SJCRH30 (cell line): Measurements from ENCODE around the gene CELF5. TPM values are rescaled to one million over a fixed set of nuclear protein-coding genes. Genes with fewer than 3 reads are reported as not detected.
"Not testable (repeated sequence)": the region's sequence is repeated elsewhere in the genome, so short reads cannot be mapped to it uniquely, and the experiment has no call there.

Source experiments
- DNase-seq, 2 experiments: peaks; one replicate each; pipeline ENCODE4 v3.0.0-alpha.2; 2015 to 2020
- H3K27ac ChIP-seq: fragments of 250-450 bp; sonication (Bioruptor Pico); 2 replicates; pipeline ENCODE4 v1.5.1; 2020; ENCODE audit warnings: mild to moderate bottlenecking, moderate library complexity
- H3K27me3 ChIP-seq: fragments of 250-450 bp; sonication (Bioruptor Pico); 2 replicates; pipeline ENCODE4 v1.5.1; 2020; ENCODE audit warnings: mild to moderate bottlenecking, moderate library complexity
- H3K36me3 ChIP-seq: fragments of 250-450 bp; sonication (Bioruptor Pico); 2 replicates; pipeline ENCODE4 v1.5.1; 2020; ENCODE audit warnings: mild to moderate bottlenecking, moderate library complexity
- H3K4me1 ChIP-seq: fragments of 250-450 bp; sonication (Bioruptor Pico); 2 replicates; pipeline ENCODE4 v1.5.1; 2020; ENCODE audit warnings: mild to moderate bottlenecking, moderate library complexity
- H3K4me3 ChIP-seq: fragments of 250-450 bp; sonication (Bioruptor Pico); 2 replicates; pipeline ENCODE4 v1.5.1; 2020; ENCODE audit warnings: mild to moderate bottlenecking, moderate library complexity
- H3K9me3 ChIP-seq: fragments of 250-450 bp; sonication (Bioruptor Pico); replicated peaks from 2 replicates; pipeline ENCODE4 v1.5.1; 2020; ENCODE audit warnings: mild to moderate bottlenecking, moderate library complexity
- total RNA-seq: library from RNA; depleted of rRNA; stranded (reverse); fragments of >200 nt; shearing (Covaris generic); gene quantifications from 2 replicates; pipeline ENCODE4 v1.2.3, GENCODE V29; 2014

Gene CELF5
- total RNA-seq, 1 experiment from 2014 or later: not detected

DNA sequence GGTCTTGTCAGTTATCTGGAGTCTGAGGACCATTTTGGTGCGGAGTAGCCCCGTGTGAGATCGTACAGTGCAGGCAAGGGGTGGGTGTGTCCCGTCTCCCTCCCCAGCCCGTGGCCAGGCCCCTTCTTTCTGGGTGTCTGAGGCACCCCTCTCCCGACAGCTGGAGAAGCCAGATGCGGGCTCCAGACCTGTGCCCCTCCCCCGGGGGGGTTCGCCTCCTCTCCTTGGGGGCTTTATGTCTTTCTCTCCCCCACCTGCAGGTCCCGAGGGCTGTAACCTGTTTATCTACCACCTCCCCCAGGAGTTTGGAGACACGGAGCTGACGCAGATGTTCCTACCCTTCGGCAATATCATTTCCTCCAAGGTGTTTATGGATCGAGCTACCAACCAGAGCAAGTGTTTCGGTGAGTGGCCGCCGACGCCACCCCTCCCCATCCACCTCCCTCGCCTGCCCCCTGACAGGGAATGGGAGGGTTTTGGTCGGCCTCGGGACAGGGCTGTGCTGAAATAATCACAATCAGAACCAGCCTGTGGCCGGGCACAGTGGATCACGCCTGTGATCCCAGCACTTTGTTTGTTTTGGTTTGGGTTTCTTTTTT lies 65.6 kb downstream of the CELF5 start:
- Histone ChIP-seq H3K4me3 (no peak overlapping the region), H3K27me3 (peaks cover 23% of the 10 kb centered on the region), H3K9me3 (no peaks in the 10 kb centered on the region), H3K36me3 (no peaks in the 10 kb centered on the region), H3K27ac (no peak overlapping the region), H3K4me1 (no peaks in the 10 kb centered on the region)
- DNase-seq: no peak

DNA sequence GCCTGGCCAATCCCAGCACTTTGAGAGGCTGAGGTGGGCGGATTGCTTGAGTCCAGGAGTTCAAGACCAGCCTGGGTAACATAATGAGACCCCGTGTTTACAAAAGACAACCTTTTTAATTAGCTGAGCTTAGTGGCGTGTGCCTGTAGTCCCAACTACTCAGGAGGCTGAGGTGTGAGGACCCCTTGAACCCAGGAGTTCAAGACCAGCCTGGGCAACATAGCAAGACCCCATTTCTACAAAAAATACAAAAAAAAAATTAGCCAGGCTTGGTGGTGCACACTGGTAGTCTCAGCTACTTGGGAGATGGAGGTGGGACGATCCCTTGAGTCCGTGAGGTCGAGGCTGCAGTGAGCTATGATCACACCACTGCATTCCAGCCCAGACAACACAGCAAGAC lies 66.4 kb downstream of the CELF5 start:
- H3K4me1 ChIP-seq, H3K36me3 ChIP-seq, H3K9me3 ChIP-seq, H3K27ac ChIP-seq, H3K4me3 ChIP-seq, DNase-seq: not testable (repeated sequence)
- peaks cover 23% of the 10 kb centered on the region for H3K27me3 ChIP-seq

DNA sequence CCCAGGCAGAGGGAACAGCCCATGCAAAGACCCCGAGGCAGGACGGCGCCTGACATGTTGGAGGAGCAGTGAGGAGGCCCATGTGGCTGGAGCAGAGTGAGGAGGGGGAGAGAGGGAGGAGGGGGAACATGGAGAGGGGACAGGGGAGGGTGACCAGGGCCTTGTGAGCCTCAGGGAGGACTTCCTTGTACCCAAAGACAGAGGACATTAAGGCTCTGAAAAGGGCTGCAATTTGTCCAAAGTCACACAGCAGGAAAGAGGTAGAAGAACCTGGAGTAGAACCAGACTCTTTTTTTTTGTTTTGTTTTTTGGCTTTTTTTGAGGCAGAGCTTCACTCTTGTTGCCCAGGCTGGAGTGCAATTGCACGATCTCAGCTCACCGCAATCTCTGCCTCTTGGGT lies 67.2 kb downstream of the CELF5 start:
- Histone ChIP-seq H3K27ac (no peak overlapping the region), H3K4me1 (no peaks in the 10 kb centered on the region), H3K4me3 (no peak overlapping the region), H3K36me3 (no peaks in the 10 kb centered on the region), H3K27me3 (peaks cover 23% of the 10 kb centered on the region), H3K9me3 (no peaks in the 10 kb centered on the region)
- DNase-seq: no peak

DNA sequence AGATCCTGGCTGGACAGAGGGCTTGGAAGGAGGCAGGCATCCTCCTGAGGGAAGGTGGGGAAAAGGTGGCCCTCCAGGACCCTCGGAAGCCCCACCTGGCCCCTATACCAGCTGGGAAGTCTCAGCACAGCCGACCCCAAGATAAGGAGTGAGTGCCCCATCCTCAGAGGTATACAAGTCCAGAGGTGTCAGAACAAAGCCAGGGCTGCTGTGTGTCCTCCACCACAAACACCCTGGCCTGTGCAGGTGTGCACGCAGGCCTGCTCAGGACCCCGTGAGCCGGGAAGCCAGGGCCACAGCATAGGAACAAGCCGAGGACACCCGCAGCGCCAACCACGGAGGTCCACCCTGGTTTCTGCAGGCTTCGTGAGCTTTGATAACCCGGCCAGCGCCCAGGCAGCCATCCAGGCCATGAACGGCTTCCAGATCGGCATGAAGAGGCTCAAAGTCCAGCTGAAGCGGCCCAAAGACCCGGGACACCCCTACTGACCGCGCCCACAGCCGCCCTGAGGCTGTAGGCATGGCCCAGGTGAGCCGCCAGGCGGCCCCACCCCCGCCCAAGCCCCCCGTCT lies 68.6 kb downstream of the CELF5 start:
- no peak overlapping the region for H3K4me3 ChIP-seq
- DNase-seq: no peak
- H3K36me3 ChIP-seq: no peaks in the 10 kb centered on the region
- no peaks in the 10 kb centered on the region for H3K4me1 ChIP-seq
- peaks cover 23% of the 10 kb centered on the region for H3K27me3 ChIP-seq
- no peak overlapping the region for H3K27ac ChIP-seq
- no peaks in the 10 kb centered on the region for H3K9me3 ChIP-seq

DNA sequence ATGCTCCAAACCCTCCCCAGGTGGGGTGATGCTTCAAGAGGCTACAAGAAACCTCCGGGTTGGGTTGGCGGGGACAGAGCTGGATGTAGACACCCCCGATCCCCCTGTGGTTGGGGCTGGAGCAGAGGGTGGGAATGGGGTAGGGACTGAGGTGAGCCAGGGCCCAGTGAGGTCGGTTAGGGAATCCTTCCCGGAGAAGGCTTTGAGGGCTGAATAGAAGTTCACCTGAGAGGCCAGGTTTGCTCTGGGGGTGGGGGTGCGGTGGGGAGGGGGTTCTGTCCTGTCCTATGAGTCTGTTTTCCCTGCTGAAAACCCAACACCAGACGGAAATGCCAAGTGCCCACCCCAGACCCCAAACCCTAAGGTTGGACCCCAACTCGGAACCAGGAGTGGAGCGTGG lies 69.1 kb downstream of the CELF5 start:
- DNase-seq: no peak
- Histone ChIP-seq H3K27ac (no peak overlapping the region), H3K36me3 (no peaks in the 10 kb centered on the region), H3K9me3 (no peaks in the 10 kb centered on the region), H3K27me3 (peaks cover 23% of the 10 kb centered on the region), H3K4me3 (no peak overlapping the region), H3K4me1 (no peaks in the 10 kb centered on the region)

DNA sequence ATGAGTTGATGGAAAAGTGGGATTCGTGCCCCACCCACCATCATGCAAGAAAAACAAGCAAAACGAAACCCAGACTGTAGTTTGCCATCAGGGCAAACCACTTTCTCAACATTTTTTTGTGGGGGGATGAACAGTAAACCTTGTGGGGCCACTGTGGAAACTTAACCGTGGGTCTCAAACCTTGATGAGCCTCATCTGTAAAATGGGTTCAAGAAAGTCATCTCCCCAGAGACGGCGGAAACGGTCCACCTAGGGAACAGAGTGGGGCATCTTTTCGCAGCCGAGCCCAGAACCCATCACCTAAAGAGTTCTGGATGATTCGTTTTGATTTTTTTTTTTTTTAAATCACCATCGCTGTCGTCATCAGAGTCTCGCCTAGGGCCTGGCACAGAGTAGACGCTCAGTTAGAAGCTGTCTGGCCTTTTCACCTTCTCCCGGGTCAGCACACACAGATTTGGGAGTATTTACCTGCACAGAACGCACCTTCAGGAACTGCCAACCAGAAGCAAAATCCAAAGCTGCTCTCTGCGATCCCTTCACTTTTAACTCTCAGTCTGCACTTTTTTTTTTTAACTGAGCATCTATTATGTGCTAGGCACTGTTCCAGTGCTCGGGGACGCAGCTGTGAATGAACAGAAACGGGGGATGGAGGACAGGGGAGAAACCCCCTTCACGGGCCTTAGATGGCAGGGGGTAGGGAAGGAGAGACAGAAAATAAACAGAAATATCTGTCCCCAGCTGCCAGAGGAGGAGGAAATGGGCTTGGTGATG lies 69.8 kb downstream of the CELF5 start:
- no peak for DNase-seq
- Histone ChIP-seq H3K4me1 (no peaks in the 10 kb centered on the region), H3K36me3 (no peaks in the 10 kb centered on the region), H3K9me3 (no peaks in the 10 kb centered on the region), H3K27me3 (peaks cover 23% of the 10 kb centered on the region), H3K27ac (no peak overlapping the region), H3K4me3 (no peak overlapping the region)

DNA sequence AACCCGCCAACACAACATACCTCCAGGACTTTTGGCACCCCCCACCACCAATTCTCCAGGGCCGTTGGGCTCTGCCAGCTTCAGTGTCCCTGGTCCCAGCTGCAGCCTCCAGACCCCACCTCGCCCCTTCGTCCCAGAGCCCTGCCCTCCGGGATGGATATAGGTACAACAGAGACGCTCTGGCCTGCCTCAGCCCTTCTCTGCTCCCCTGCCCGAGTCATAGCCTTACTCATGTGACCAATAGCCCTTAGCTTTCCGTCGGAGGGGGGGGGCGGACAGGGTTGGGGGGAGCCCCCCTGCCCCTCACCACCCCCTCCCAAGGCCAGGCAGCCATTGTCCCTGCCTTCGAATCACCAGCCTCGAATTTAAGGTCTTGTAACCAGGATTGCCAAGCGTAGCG lies 71.1 kb downstream of the CELF5 start:
- H3K27me3 ChIP-seq: peaks cover 17% of the 10 kb centered on the region
- H3K27ac ChIP-seq: no peak overlapping the region
- H3K4me3 ChIP-seq: no peak overlapping the region
- H3K4me1 ChIP-seq: no peaks in the 10 kb centered on the region
- no peaks in the 10 kb centered on the region for H3K9me3 ChIP-seq
- H3K36me3 ChIP-seq: no peaks in the 10 kb centered on the region
- DNase-seq: no peak

DNA sequence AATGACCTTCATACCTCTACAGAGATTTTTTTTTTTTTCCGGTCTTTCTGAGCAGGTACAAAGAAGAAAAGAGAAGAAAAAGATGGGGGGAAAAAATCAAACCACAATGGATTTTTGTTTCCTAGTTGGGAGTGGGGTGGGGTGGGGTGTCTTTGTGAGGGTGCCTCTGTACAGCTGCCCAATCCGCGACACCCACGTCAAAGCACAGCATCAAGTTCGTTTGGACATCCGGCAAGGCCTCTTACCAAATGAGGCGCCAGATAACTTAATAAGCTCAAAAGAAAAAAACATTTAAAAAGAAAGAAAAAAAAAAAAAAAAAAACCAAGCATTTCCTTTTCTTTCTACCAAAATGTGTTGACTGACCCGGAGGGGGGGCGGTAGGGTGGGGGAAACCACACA lies 71.6 kb downstream of the CELF5 start:
- Histone ChIP-seq H3K4me3 (no peak overlapping the region), H3K9me3 (no peaks in the 10 kb centered on the region), H3K27me3 (peaks cover 13% of the 10 kb centered on the region), H3K4me1 (no peaks in the 10 kb centered on the region), H3K36me3 (no peaks in the 10 kb centered on the region), H3K27ac (no peak overlapping the region)
- DNase-seq: no peak

DNA sequence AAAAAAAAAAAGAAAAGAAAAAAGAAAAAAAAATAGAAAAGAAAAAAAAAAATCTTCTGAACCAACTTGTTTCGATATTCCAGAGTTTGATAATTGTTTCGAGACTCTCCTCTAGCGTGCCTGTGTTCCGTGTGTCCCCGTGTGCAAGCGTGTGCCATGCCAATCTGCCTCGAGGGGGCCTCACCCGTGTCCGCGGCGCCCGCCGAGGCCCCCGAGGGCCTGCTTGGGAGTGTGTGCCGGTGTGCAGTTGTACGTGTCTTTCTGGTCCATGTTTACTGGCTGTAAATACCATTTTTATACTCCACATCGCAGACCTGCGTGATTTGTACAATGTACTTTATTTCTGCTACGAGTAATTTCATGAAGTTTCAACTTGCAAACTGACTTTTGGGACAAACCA lies 72.0 kb downstream of the CELF5 start:
- no peaks in the 10 kb centered on the region for H3K36me3 ChIP-seq
- H3K27ac ChIP-seq: no peak overlapping the region
- no peak for DNase-seq
- H3K4me1 ChIP-seq: no peaks in the 10 kb centered on the region
- no peaks in the 10 kb centered on the region for H3K9me3 ChIP-seq
- H3K27me3 ChIP-seq: peaks cover 10% of the 10 kb centered on the region; the same call in 1 of the 2 replicates
- no peak overlapping the region for H3K4me3 ChIP-seq

DNA sequence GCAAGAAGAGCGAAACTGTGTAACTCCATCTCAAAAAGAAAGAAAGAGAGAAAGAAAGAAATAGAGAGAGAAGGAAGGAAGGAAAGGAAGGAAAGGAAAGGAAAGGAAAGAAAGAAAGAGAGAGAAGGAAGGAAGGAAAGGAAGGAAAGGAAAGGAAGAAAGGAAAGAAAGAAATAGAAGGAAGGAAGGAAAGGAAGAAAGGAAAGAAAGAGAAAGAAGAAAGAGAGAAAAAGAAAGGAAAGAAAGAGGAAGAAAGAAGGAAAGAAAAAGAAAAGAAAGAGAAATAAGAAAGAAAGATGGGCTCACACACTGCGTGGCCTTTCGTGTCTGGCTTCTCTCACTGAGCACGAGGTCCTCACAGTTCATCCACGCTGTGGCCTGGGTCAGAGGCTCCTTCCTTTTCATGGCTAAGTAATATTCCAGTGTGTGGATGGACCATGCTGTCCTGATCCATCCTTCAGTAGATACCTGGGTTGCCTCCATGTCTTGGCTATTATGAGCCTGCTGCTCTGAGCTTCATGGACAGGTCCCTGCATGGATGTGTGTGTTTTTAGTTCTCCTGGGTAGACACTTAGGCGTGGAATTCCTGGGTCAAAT lies 74.5 kb downstream of the CELF5 start:
- Histone ChIP-seq H3K9me3 (no peaks in the 10 kb centered on the region), H3K36me3 (no peaks in the 10 kb centered on the region)

DNA sequence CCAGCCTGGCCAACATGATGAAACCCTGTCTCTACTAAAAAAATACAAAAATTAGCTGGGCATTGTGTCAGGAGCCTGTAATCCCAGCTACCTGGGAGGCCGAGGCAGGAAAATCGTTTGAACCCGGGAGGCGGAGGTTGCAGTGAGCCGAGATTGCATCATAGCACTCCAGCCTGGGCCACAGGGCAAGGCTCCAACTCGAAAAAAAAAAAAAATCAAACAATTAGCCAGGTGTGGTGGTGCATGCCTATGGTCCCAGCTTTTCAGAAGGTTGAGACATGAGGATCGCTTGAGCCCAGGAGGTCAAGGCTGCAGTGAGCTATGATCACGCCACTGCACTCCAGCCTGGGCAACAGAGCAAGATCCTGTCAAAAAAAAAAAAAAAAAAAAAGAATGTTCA lies 76.1 kb downstream of the CELF5 start:
- H3K27me3 ChIP-seq, H3K9me3 ChIP-seq, H3K36me3 ChIP-seq, H3K27ac ChIP-seq, H3K4me1 ChIP-seq, H3K4me3 ChIP-seq, DNase-seq: not testable (repeated sequence)

More for the DNA sequence above, 74.5 kb downstream of the CELF5 start:
- Histone ChIP-seq H3K4me1 (no peaks in the 10 kb centered on the region), H3K27me3 (peaks cover 3% of the 10 kb centered on the region; the same call in 1 of the 2 replicates), H3K27ac (no peak overlapping the region), H3K4me3 (no peak overlapping the region)
- DNase-seq: no peak

DNA sequence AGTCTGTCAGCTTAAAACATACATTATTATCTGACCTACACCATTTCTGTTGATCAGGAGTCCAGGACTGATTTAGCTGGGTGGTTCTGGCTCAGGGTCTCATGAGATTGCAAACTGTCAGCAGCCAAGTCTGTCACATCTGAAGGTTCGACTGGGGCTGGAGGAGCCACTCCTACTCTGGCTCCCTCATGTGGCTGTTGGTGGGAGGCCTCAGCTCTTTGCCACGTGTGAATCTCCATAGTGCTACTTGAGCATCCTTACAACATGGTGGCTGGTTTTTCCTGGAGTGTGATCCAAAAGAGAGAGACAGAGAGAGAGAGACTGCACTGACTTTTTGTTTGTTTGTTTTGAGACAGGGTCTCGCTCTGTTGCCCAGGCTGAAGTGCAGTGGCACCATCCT lies 78.3 kb downstream of the CELF5 start:
- Histone ChIP-seq H3K4me3 (no peak overlapping the region), H3K27me3 (no peaks in the 10 kb centered on the region), H3K4me1 (no peaks in the 10 kb centered on the region), H3K9me3 (no peaks in the 10 kb centered on the region), H3K27ac (no peak overlapping the region), H3K36me3 (no peaks in the 10 kb centered on the region)
- peak in 1 of 2 experiments; percentile 32 for DNase-seq

DNA sequence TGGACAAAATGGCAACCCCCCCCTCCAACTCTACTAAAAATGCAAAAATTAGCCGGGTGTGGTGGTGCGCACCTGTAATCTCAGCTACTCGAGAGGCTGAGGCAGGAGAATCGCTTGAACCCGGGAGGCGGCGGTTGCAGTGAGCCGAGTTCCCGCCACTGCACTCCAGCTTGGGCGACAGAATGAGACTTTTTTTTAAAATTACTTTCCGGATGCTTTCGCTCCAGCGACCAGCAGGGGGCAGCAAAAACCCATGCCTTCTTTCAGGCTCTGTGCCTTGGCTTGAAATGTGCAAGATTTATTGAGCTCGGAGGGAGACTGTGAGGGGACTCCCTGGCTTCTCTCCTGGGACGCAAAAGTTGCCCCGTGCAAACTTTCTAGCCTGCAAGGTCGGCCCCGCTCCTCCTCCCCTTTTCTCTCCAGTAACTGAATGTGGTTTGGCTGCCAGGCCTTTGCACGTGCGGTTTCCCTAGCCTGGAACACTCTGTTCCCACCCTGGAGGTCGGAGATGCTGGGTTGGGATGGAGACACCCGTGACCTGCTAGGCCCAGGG lies 80.5 kb downstream of the CELF5 start:
- Histone ChIP-seq H3K36me3 (no peaks in the 10 kb centered on the region), H3K27me3 (no peaks in the 10 kb centered on the region), H3K4me1 (no peaks in the 10 kb centered on the region), H3K4me3 (no peak overlapping the region), H3K27ac (no peak overlapping the region), H3K9me3 (no peaks in the 10 kb centered on the region)
- peak; percentile 59 to 85 for DNase-seq

DNA sequence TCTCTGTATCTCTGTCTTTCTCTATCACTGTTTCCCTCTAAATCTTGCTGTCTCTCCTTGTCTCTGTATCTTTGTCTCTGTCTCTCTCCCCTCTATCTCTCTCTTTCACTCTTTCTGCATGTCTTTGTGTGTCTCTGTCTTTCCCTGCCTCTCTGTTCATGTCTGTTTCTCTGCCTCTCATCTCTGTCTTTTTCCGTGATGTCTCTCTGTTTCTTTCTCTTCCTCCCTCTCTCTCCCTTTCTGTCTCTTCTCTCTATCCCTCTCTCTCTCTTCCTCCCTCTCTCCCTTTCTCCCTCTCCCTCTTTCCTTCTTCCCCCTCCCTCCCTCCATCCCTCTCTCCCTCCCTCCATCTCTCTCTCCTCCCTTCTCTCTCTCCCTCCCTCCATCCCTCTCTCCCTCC lies 85.3 kb downstream of the CELF5 start:
- DNase-seq: no peak
- Histone ChIP-seq H3K27ac (no peak overlapping the region), H3K9me3 (no peaks in the 10 kb centered on the region), H3K4me1 (no peaks in the 10 kb centered on the region), H3K4me3 (no peak overlapping the region), H3K27me3 (peaks cover 13% of the 10 kb centered on the region), H3K36me3 (no peaks in the 10 kb centered on the region)

DNA sequence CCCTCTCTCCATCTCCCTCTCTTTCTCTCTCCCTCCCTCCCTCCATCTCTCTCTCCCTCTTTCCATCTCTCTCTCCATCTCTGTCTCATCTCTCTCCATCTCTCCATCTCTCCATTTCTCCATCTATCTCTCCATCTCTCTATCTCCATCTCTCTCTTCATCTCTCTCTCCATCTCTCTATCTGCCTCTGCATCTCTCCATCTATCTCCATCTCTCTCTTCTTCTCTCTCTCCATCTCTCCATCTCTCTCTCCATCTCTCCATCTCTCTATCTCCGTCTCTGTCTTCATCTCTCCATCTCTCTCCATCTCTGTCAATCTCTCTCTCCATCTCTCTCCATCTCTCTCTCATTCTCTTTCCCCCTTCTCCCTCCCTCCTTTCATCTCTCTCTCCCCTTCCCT lies 85.8 kb downstream of the CELF5 start:
- no peaks in the 10 kb centered on the region for H3K9me3 ChIP-seq
- H3K4me1 ChIP-seq: no peaks in the 10 kb centered on the region
- no peak overlapping the region for H3K27ac ChIP-seq
- H3K4me3 ChIP-seq: no peak overlapping the region
- H3K36me3 ChIP-seq: no peaks in the 10 kb centered on the region
- H3K27me3 ChIP-seq: peaks cover 18% of the 10 kb centered on the region
- no peak for DNase-seq
